ENCODE results near the gene STX16. TPM values are rescaled to one million over a fixed set of nuclear protein-coding genes. Genes with fewer than 3 reads are reported as not detected.

STX16 gene, protein sequence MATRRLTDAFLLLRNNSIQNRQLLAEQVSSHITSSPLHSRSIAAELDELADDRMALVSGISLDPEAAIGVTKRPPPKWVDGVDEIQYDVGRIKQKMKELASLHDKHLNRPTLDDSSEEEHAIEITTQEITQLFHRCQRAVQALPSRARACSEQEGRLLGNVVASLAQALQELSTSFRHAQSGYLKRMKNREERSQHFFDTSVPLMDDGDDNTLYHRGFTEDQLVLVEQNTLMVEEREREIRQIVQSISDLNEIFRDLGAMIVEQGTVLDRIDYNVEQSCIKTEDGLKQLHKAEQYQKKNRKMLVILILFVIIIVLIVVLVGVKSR
- 47.1 and 52.9 TPM in 2 replicates for total RNA-seq

DNA sequence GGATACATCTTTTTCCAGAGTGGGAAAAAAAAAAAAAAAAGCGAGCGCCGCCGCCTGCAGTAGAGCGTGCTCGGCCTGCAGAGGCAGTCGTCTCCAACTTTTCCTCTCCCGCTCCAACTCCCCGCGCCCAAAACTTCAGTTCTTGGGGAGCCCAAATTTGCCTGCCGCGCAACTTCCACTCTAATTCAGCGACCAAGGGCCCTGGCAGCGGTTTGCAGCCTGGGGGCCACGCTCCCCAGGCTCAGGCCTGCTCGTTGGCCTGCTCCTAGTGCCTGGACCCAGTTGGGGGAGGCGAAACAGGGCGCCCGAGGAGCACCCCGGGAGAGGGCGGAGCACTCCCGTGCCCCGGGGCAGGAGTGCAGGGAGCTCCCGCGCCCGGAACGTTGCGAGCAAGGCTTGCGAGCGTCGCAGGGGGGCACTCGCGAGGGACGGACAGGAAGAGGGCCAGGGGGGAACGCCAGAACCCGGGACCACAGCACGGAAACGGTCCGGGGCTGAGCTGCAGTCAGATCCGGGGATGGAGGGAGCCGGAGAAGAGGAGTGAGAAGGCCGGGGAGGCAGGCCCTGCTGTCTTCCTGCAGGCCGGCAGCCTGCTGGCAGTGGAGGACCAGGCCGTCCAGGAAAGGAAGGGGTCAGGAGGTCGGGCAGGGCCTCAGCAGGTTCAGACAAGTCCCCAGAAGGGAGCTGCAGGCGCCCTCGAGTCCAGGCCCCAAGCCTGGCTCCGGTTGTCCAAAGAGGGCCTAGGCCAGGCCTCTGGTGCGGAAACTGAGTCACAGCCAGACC lies at the start of gene STX16:
Gene STX16 (plus strand): TSS at position 508 of the 783 bp plus-strand sequence. CDS start 724 bp downstream, outside the sequence.

DNA sequence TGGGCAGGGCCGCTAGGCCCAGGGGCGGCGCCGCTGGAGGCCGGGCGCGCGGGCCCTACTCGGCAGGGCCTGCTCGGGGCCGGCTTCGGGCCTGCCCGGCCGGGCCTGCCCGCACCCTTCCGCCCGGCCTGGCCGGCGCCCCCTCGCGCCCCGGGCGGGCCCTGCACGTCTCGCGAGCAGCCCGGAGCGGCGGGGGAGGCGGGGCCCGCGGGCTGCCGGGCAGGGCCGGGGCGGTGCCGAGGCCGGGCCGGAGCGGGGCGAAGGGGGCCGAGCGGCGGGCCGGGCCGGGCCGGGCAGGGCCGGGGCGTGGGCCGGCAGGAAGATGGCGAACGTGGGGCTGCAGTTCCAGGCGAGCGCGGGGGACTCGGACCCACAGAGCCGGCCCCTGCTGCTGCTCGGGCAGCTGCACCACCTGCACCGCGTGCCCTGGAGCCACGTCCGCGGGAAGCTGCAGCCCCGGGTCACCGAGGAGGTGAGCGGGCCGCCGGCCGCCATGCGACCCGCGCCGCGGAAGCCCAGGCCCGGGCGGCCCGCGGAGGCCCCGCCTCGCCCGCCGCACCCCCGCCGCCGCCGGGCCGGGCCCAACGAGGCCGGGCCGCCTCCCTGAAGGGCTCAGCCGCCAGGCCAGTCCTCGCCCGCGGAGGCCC lies 41.6 kb downstream of the STX16 start, which contains the start of gene NPEPL1:
Gene NPEPL1 (plus strand): TSS at position 222 of the 647 bp plus-strand sequence. CDS start 101 bp downstream, at position 323.

Other genes with a start within 250 kb of the STX16 start
- 3.6 and 17.5 TPM in 2 replicates for gene APCDD1L, start 135.9 kb upstream of the STX16 start, total RNA-seq
- 23.0 and 27.6 TPM in 2 replicates for gene NPEPL1, start 41.5 kb downstream of the STX16 start, total RNA-seq
- gene GNAS-AS1, start 199.6 kb downstream of the STX16 start, total RNA-seq = 1.2 and 1.3 TPM in 2 replicates
- gene GNAS, start 201.4 kb downstream of the STX16 start, total RNA-seq = 497 and 565 TPM in 2 replicates